Measurements from ENCODE around the gene GALNT7.
"Not testable (repeated sequence)": the region's sequence is repeated elsewhere in the genome, so short reads cannot be mapped to it uniquely, and the experiment has no call there.

Gene GALNT7, protein sequence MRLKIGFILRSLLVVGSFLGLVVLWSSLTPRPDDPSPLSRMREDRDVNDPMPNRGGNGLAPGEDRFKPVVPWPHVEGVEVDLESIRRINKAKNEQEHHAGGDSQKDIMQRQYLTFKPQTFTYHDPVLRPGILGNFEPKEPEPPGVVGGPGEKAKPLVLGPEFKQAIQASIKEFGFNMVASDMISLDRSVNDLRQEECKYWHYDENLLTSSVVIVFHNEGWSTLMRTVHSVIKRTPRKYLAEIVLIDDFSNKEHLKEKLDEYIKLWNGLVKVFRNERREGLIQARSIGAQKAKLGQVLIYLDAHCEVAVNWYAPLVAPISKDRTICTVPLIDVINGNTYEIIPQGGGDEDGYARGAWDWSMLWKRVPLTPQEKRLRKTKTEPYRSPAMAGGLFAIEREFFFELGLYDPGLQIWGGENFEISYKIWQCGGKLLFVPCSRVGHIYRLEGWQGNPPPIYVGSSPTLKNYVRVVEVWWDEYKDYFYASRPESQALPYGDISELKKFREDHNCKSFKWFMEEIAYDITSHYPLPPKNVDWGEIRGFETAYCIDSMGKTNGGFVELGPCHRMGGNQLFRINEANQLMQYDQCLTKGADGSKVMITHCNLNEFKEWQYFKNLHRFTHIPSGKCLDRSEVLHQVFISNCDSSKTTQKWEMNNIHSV

DNA sequence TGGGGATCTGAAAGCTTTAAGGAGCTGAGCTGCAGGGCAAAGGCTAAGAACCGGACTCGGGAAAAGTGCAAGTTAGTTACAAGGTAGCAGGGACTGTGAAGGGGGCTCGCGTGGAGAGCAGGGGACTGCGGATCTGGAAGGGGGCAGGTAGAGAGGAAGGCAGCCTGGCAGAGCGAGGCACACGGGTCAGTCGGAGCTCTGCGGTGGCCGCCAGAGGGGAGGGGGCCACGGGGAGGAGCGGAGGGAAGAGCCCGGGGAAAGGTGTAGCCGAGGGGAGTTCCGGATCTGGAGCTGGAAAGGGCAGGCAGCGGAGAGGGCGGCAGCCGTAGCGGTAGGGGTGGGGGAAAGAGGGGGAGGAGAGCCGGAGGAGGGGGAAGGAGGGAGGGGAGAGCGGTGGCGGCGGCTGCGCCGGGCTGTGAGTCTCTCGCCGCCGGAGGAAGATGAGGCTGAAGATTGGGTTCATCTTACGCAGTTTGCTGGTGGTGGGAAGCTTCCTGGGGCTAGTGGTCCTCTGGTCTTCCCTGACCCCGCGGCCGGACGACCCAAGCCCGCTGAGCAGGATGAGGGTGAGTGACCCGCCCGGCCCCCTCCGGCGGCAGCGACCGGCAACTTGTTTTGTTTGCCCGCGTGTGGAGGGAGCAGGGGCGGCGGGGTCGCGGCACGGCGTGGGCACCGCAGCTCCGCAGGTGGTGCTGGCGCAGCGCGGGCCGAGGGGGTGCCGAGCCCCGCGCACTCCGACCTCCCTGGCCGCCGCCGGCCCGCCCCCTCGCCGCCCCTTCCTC is at the start of gene GALNT7:
Gene GALNT7 (plus strand): TSS at position 416 of the 782 bp plus-strand sequence. CDS start 25 bp downstream, at position 441.
- DNase-seq (ENCODE audit: low read depth in 2 of 2): peak; percentile 18 to 49

DNA sequence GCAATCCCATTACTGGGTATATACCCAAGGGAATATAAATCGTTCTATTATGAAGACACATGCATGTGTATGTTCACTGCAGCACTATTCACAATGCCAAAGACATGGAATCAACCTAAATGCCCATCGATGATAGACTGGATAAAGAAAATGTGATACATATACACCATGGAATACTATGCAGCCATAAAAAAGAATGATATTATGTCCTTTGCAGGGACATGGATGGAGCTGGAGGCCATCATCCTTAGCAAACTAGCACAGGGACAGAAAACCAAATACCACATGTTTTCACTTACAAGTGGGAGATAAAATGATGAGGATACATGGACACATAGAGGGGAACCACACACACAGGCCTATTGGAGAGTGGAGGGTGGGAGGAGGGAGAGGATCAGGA is 49.8 kb upstream of the GALNT7 start:
- not testable (repeated sequence) for DNase-seq (ENCODE audit: low read depth in 2 of 2)

DNA sequence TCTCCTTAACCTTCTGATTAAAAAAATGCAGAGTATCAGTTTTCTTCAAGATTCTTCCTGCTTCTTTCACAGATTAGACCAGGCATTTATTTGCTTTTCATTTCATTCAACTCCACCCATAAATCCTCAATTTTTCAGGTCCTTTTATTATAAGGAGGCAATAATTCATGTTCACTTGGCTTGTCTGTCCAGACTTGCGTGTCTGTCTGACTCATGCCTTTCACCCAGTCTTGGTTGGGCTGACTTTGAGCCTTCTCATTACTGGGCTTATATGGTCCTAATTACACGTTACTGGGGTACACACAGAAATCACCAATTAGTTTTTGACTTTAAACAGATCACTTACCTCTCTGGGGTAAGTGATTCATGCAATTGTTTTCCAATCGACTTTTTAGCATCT is 48.8 kb upstream of the GALNT7 start:
- no peak for DNase-seq (ENCODE audit: low read depth in 2 of 2)

DNA sequence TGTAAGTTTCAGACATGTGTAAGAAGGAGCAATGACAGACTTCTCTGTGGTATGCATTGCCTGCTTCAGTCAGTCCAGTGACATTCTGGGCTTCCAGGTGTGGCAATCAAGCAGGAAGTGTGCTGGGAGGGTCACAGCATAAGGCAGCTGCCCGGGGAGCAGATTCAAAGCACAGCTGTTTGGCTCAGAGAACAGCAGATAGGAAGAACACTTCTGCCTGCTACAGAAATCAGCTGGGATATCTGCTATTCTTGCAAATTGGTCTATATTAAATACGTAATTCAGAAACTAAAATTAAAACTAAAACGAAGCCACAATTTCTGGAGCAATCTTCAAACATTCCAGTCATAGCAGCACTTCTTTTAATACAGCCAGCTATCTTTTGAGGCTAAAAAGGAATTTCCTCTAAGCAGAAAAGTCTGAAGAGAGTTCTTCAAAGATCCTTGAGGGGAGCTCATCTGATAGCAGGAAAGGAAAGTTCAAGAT is 47.5 kb upstream of the GALNT7 start:
- no peak for DNase-seq (ENCODE audit: low read depth in 2 of 2)

DNA sequence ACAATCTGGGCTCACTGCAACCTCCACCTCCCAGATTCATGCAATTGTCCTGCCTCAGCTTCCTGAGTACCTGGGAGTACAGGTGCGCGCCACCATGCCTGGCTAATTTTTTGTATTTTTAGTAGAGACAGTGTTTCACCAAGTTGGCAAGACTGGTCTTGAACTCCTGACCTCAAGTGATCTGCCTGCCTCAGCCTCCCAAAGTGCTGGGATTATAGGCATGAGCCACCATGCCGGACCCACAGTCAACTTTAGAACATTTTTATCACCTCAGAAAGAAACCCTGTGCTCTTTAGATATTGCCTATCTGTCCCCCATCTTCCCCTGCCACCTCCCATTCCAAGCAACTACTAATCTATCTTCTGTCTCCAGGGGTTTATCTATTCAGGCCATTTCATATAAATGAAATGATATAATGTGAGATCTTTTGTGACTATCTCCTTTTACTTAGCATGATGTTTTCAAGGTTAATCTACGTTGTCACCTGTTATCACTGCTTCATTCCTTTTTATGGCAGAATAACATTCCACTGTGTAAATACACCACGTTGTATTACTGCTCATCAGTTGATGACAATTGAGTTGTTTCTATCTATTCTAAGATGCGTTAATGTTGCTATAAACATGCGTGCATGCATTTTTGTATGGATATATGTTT is 44.3 kb upstream of the GALNT7 start:
- DNase-seq (ENCODE audit: low read depth in 2 of 2): no peak

DNA sequence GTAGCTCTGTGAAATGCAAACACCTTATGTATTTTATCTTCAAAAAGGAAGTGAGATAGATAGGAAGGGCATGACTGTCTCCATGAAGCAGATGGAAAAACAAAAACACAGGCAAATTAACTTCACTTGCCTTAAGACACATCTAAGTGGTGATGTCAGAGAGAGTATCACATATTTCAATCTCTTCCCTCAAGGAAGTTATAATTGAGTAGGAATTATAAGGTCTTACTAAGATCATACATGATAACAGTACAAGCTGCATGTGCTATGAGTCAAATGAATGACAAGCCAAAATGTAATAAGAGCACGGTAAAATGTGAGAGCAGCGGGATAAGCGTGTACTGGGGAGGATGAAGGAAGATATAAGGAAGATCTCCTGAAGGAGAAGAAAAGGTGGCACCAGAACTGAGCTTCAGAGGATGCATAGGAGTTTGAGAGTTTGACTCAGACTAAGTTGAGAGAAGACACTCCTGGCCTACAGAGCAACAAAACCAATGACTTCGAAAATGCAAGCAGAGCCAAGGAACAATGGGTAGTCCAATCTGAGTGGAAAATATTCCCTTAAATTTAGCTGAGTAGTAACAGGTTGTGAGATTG is 43.3 kb upstream of the GALNT7 start:
- DNase-seq (ENCODE audit: low read depth in 2 of 2): no peak

DNA sequence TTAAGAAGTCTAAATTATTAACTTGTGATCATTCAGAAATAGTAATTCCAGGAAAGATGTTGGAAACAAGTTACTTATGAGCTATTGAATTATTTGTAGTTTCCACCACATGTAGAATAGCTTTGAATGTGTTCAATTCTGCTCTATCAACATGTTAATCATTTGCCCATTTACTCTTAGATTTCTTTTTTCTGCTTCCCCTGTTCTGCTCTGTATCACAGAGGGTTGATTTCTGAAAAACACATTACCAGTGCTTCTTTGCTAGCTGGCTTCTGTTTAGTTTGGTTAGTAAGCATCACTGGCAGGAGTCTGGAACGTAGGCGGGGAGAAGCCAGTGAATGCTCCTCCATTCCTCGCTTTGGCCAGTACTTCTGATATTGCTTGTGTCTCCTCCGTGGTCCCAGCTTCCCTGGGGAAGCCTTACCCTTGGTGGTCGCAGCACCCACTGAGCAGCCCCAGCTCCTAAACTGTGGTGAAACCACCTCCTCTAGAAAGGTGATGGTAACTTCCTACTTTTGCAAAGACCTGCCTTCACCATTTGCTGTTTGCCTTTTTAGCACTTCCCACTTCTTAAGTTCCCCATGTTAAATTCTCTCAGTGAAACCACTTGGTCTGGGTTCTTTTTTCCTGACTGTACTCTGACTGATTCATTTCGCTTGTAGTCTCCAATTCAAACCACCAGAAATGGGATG is 40.3 kb upstream of the GALNT7 start:
- no peak for DNase-seq (ENCODE audit: low read depth in 2 of 2)

DNA sequence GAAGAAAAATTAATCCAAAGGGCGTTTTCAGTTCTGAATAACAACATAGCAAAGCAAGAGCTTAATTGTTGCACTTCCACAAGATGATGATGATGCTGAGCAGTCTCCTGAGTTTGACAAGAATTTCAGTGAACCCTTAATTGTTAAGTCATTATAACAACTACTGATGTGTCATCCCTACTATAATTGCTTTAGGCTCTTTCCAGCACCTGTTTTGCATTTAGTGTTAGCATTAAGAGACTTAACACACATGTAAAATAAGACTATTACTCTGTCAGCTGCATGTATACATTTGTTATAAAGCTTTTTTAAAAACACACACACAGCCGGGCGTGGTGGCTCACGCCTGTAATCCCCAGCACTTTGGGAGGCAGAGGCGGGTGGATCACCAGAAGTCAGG is 37.9 kb upstream of the GALNT7 start:
- DNase-seq (ENCODE audit: low read depth in 2 of 2): no peak

DNA sequence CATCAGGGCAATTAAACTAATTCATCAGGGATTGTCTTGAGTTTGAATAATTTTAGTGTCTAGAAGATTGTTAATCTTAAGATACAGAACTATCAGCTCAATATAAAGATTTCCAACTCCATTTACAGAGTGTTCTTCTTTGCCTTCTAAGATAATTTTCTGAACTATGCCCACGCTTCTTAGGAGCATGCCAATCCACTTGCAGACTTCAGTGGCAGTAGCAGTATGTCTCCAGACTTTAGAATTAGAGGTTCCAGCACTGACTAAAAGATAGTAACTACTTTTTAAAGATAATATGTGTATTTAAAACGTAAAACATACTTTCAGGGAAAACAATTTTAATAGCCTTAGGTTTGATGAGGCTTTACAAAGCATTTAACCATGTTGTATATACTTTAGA is 34.2 kb upstream of the GALNT7 start:
- no peak for DNase-seq (ENCODE audit: low read depth in 2 of 2)

DNA sequence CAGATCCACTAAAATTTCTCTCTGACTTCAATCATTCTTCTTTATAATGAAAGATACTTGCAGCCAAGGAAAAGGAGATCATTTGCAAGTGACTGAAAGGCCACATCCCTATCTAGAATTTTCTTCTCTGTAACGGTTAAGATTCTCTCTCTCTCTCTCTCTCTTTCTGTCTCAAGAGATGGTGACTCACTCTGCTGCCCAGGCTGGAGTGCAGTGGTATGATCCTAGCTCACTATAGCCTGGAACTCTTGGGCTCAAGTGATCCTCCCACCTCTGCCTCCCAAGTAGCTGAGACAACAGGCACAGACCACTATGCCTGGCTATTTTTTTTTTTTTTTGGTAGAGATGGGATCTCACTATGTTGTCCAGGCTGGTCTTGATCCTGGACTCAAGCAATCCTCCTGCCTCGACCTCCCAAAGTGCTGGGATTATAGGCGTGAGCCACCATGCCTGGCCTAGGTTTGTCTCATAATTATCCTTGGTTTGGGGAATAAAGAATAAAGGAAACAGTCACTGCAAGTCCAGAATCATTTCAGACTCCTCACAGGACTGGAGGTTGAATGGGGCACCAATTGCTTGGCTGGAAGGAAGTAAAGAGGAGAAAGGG is 33.3 kb upstream of the GALNT7 start:
- no peak for DNase-seq (ENCODE audit: low read depth in 2 of 2)

DNA sequence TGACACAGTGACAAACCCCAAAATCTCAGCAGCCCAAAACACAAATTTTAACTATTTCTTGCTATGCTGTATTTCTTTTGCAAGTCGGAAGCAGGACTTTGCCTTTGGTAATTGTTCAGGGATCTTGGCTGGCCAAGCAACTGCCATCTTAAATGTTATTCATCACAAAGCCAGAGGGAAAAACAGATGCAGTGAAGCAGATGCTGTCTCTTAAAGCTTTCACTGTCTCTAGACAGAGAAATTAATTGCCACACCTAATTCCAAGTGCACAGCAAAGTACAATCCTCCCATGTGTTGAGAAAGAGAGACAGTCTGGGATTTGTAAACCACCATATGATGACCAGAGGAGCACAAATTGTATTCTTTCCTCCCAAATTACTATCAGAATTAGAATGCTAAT is 30.0 kb upstream of the GALNT7 start:
- DNase-seq (ENCODE audit: low read depth in 2 of 2): no peak

DNA sequence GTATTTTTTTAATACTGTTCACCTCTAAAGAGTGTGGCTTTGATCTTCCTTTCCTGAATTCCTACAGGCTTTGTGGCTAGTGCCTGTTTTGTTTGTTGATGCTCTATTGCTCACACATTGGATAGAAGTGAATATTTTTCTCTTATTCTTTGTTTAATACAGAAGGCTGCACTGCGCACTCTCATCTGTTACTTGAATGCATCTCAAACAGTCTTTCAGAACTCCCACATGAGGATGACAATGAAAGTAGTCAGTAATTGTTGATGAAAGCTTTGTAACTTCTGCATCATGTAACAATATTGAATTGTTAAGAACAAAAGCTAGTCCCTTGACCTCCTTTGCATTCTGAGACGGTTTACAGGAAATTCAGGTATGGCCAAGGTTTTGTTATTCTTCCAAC is 29.1 kb upstream of the GALNT7 start:
- DNase-seq (ENCODE audit: low read depth in 2 of 2): no peak

DNA sequence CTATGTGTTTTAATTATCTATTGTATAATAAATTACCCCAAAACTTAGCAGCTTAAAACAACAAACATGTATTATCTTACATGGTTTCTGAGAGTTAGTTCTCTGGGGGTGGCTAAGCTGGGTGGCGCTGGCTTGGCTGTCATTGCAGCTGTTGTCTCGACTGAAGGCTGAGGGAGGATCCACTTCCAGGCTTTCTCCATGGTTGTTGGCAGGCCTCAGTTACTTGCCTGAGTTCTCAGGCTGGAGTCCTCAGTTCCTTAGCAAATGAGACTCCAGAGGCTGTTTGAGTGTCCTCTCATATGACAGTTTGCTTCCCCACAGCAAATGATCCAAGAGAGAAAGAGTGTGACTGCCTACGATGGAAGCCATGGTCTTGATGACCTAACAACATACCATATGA is 23.5 kb upstream of the GALNT7 start:
- no peak for DNase-seq (ENCODE audit: low read depth in 2 of 2)

DNA sequence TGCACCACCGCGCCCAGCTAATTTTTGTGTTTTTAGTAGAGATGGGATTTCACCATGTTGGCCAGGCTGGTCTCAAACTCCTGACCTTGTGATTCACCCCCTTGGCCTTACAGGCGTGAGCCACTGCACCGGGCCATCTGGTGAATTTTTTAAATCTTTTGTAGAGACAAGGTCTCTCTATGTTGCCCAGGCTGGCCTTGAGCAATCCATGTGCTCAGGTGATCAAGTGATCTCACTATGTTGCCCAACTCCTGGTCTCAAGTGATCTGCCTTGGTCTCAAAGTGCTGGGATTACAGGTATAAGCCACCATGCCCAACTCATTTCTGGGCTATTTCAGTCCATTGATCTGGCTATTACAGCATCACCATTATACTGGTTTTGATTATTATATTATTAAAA is 22.2 kb upstream of the GALNT7 start:
- no peak for DNase-seq (ENCODE audit: low read depth in 2 of 2)

DNA sequence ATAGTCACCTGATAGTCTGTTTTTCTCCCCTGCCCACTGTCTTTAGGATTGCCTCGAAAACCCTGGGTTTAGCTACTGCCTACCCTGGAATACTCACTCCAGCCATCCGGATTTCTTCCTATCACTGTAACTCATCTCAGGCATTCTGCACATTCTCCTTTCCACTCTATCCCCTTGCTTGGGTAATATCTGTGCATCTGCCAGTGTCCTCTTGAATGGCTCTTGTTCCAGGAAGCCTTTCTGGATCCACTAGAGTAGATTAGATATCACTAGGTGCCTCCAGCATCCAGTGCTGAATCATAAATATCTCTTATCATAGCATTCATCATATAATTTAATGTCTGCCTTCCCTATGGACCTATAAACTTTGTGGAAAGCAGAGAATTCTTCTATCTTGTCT is 17.1 kb upstream of the GALNT7 start:
- no peak for DNase-seq (ENCODE audit: low read depth in 2 of 2)

DNA sequence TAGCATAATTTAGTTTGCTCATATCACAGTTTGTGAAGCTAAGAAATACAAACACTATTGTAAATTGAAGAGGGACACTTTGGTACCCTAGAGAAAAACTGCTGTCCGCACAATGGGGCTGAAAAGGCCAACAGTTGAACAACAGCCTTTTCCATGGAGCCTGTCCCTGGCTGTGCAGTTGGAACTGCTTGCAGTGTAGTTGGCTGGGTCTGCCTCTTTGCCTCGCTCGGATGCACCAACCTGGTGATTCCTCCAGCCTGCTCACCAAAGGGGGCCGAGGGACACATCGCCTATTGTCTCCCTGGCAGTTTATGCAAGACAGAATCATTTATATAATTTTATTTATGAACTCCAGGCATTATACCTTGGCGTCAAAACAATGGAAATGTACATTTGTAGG is 16.5 kb upstream of the GALNT7 start:
- DNase-seq (ENCODE audit: low read depth in 2 of 2): no peak

DNA sequence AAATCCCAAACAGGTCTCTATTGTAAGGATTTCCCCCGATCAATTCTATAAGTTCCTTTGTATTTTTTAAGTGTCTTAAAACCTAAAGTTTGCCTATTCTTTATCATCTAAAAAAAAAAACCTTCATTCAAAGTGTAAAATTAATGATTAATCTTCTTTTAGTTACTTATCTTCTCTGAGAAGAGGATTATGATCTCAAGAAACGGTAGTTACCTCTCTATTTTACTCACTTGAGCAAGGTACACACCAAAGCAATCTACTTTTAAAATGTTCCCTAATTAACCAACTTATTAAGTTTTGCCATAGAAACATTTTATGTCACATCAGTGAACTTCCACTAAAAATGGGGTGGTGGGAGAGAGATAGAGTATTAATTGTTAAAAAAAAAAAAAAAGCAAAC is 15.2 kb upstream of the GALNT7 start:
- no peak for DNase-seq (ENCODE audit: low read depth in 2 of 2)

DNA sequence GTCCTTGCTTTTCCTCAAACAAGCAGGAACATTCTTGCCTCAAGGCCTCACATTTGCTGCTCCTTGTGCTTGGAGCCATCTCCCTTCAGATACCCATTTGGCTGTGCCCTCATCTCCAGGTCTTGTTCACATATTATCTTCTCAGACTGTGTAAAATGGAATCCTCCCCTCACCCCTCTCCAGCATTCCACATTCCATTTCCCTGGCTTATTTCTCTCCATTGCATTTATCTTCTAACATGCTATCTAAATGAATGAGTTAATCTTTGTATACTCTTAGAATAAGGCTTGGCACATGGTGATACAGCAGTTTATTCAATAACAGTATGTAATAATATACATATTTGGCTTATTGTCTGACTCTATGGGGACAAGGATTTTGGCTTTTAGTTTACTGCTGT is 8.8 kb upstream of the GALNT7 start:
- DNase-seq (ENCODE audit: low read depth in 2 of 2): no peak

DNA sequence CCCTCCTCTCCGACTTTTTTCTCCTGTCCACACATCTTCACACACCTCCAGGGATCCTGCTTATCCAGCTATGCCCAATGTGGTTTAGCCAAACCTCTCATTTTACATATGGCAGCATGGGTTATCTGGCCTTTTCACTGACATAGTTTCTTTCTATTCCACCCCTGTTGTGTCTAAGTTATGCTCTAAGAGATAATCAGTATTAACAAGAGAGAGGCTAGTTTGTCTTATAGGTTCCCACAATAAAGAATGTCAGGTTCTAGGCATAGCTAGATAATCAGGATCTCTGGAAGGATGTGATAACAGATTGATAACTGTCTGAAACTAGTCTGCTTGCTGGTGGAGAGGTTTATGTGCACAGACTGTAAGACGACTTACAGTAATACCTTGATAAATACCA is 7.7 kb upstream of the GALNT7 start:
- DNase-seq (ENCODE audit: low read depth in 2 of 2): no peak

DNA sequence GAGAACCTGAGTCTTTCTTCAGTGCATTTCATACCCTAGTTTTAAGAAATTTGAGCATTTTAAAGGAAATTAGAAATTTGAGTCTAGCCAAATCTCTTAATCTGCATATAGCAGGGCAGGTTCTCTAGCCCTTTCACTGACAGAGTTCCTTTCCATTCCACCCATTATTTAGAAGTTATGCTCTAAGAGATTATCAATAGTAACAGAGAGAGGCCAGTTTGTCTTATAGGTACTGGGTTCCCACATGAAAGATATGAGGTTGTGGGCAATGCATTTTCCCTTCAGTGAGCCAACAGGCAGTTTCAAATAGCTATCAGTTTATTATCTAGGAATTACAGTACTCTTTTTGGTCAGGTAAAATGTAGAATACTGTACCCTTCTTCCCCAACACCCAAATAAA is 7.3 kb upstream of the GALNT7 start:
- no peak for DNase-seq (ENCODE audit: low read depth in 2 of 2)

DNA sequence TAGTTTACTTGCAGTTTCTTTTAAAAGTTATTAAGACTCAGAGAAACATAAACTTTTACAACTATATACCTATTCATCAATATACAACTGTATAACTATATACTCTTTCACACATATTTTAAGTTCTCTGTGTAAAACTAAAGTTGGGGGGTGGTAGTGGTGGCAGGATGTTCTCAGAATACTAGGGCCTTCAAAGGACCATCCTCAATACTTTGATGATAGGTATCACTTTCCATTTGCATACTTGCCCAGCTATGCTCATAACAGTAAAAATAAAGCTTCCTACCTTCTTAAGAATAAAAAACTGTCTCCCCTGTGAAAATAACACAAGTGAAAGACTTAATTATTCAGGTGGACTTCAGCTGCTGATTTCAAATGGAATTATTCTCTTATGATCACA is 2.9 kb upstream of the GALNT7 start:
- no peak for DNase-seq (ENCODE audit: low read depth in 2 of 2)

Measured in stimulated activated CD8-positive, alpha-beta memory T cell treated with anti-CD3 and anti-CD28 coated beads, Interleukin-2, amount 100 ng/mL, for 1 hour (primary cell).